Measurements from ENCODE around the gene RAN. TPM values are rescaled to one million over a fixed set of nuclear protein-coding genes. Genes with fewer than 3 reads are reported as not detected.

Gene RAN
- total and polyA plus RNA-seq, 9 of the 15 experiments (the other 6 are each of a cell fraction or from before 2014, with no cell fraction given): 1,687 to 3,820 (median 2,300) TPM

DNA sequence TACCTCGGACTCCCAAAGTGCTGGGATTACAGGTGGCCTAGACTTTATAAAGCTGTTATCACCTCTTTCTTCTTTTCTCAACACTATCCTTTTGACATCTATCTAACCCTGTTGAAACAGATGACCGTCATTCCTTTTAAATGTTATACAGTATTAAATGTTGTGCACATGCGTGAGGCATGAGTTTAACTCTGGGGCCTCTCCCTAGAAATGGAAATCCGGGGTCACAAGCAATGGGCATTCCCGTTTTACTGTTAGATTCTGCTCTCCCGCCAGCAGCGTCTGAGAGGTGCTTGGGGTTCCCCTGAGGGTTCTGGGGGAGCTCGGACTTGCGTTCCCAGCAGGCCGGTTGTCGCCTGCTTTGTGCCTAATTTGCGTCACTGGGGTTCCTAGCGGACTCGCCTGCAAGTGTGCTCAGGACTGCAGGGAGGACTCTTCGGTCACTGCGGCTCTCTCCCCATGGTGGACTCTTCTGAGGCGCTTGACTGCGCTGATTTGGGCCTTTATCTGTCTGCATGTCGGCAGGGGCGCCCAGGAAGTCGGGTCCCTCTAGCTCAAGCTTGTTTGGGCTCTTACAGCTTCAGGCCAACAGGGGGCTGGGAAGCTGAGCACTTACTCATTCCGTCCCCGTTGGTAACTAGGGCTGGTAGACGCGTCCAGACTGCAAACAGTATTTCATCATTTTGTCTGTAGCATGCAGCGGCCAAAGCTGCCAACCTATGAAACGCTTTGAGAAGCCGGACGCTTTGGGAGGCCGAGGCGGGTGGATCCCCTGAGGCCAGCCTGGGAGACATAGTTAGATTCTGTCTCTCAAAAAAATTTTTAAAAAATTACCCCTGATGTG lies 1.2 kb upstream of the RAN start (continued):
- TF ChIP-seq, protein P1, sequence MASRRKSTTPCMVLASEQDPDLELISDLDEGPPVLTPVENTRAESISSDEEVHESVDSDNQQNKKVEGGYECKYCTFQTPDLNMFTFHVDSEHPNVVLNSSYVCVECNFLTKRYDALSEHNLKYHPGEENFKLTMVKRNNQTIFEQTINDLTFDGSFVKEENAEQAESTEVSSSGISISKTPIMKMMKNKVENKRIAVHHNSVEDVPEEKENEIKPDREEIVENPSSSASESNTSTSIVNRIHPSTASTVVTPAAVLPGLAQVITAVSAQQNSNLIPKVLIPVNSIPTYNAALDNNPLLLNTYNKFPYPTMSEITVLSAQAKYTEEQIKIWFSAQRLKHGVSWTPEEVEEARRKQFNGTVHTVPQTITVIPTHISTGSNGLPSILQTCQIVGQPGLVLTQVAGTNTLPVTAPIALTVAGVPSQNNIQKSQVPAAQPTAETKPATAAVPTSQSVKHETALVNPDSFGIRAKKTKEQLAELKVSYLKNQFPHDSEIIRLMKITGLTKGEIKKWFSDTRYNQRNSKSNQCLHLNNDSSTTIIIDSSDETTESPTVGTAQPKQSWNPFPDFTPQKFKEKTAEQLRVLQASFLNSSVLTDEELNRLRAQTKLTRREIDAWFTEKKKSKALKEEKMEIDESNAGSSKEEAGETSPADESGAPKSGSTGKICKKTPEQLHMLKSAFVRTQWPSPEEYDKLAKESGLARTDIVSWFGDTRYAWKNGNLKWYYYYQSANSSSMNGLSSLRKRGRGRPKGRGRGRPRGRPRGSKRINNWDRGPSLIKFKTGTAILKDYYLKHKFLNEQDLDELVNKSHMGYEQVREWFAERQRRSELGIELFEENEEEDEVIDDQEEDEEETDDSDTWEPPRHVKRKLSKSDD (conservative IDR thresholded peaks at IDR 0.05; ENCODE audit: low read length): no peak
- TF ChIP-seq DEAF1 (CRISPR knock-in tag; IDR thresholded peaks at IDR 0.05): peak; percentile 58
- no peak for TF ChIP-seq ZNF512 (tag; IDR thresholded peaks at IDR 0.05)
- TF ChIP-seq, protein P2, sequence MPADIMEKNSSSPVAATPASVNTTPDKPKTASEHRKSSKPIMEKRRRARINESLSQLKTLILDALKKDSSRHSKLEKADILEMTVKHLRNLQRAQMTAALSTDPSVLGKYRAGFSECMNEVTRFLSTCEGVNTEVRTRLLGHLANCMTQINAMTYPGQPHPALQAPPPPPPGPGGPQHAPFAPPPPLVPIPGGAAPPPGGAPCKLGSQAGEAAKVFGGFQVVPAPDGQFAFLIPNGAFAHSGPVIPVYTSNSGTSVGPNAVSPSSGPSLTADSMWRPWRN (IDR thresholded peaks at IDR 0.05; ENCODE audit: low read depth): no peak
- TF ChIP-seq, protein P3, sequence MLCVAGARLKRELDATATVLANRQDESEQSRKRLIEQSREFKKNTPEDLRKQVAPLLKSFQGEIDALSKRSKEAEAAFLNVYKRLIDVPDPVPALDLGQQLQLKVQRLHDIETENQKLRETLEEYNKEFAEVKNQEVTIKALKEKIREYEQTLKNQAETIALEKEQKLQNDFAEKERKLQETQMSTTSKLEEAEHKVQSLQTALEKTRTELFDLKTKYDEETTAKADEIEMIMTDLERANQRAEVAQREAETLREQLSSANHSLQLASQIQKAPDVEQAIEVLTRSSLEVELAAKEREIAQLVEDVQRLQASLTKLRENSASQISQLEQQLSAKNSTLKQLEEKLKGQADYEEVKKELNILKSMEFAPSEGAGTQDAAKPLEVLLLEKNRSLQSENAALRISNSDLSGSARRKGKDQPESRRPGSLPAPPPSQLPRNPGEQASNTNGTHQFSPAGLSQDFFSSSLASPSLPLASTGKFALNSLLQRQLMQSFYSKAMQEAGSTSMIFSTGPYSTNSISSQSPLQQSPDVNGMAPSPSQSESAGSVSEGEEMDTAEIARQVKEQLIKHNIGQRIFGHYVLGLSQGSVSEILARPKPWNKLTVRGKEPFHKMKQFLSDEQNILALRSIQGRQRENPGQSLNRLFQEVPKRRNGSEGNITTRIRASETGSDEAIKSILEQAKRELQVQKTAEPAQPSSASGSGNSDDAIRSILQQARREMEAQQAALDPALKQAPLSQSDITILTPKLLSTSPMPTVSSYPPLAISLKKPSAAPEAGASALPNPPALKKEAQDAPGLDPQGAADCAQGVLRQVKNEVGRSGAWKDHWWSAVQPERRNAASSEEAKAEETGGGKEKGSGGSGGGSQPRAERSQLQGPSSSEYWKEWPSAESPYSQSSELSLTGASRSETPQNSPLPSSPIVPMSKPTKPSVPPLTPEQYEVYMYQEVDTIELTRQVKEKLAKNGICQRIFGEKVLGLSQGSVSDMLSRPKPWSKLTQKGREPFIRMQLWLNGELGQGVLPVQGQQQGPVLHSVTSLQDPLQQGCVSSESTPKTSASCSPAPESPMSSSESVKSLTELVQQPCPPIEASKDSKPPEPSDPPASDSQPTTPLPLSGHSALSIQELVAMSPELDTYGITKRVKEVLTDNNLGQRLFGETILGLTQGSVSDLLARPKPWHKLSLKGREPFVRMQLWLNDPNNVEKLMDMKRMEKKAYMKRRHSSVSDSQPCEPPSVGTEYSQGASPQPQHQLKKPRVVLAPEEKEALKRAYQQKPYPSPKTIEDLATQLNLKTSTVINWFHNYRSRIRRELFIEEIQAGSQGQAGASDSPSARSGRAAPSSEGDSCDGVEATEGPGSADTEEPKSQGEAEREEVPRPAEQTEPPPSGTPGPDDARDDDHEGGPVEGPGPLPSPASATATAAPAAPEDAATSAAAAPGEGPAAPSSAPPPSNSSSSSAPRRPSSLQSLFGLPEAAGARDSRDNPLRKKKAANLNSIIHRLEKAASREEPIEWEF (CRISPR knock-in tag; IDR thresholded peaks at IDR 0.05): no peak
- TF ChIP-seq FUS (optimal IDR thresholded peaks at IDR 0.05; ENCODE audit: low read depth, low read length): no peak

Measured in K562 (cell line).